Right lobe of liver (tissue), 6 donors: Measurements from ENCODE around the gene GALK1. TPM values are rescaled to one million over a fixed set of nuclear protein-coding genes. Genes with fewer than 3 reads are reported as not detected.
A peak's percentile ranks its signal among the peaks of the same experiment; 100 is the strongest.
"Not testable (repeated sequence)": the region's sequence is repeated elsewhere in the genome, so short reads cannot be mapped to it uniquely, and the experiment has no call there.

Source experiments
- ATAC-seq, 4 donors: fragments of 200-7000 bp; cut with Tn5 transposase; one replicate each; pipeline ENCODE4 v1.9.1; 2020; ENCODE audit warnings: mild to moderate bottlenecking in 4 of 4, moderate library complexity in 4 of 4
- DNase-seq, 3 donors: peaks; one replicate each; pipeline ENCODE4 v3.0.0-alpha.2; 2020
- H3K27ac ChIP-seq, 3 donors: fragments of 200-600 bp; one replicate each; pipeline ENCODE4 v1.8.0; 2022
- H3K27me3 ChIP-seq, 2 donors: fragments of 200-600 bp; one replicate each; pipeline ENCODE4 v1.8.0; 2022
- H3K36me3 ChIP-seq, 4 donors: fragments of 200-600 bp; sonication (generic) in 1 of 4; one replicate each; pipeline versions ENCODE4 v1.5.1 to v1.8.0; 2017 to 2022; ENCODE audit warnings: control low read depth in 1 of 4
- H3K4me1 ChIP-seq, 4 donors: fragments of 200-600 bp; sonication (generic) in 1 of 4; one replicate each; pipeline versions ENCODE4 v1.5.1 to v1.8.0; 2017 to 2022; ENCODE audit warnings: control low read depth in 1 of 4
- H3K4me3 ChIP-seq, 3 donors: fragments of 200-600 bp; one replicate each; pipeline ENCODE4 v1.8.0; 2022
- H3K9me3 ChIP-seq, 4 donors: fragments of 200-600 bp; sonication (generic) in 1 of 4; one replicate each; pipeline versions ENCODE4 v1.5.1 to v1.8.0; 2017 to 2022; ENCODE audit warnings: control low read depth in 1 of 4
- CTCF ChIP-seq, 4 donors: fragments of 200-600 bp in 3 of 4; fragments of 450-650 bp in 1 of 4; IDR thresholded peaks; one replicate each; pipeline versions ENCODE4 v1.5.1 to v1.8.0; 2016 to 2022; ENCODE audit warnings: antibody characterized with exemption in 4 of 4, mild to moderate bottlenecking in 2 of 4
- POLR2A ChIP-seq: fragments of 450-650 bp; IDR thresholded peaks from one replicate; pipeline ENCODE4 v1.6.1; 2017; ENCODE audit warnings: antibody characterized with exemption, mild to moderate bottlenecking
- WGBS: methylation state at CpG from one replicate; pipeline ENCODE4 v1.1.6; 2018; ENCODE audit warnings: low coverage, low lambda C conversion rate; ENCODE audit not compliant: insufficient coverage; ENCODE audit errors: missing lambda C conversion rate; 5-methylcytosine and 5-hydroxymethylcytosine counted together
- intact Hi-C, 2 donors: fragments of 100-400 bp; cut with DNase I; formaldehyde crosslinking; loops; one replicate each; pipeline versions ENCODE4 v1.11.2 to v1.14.1; 2022
- total RNA-seq, 6 experiments: library from RNA; depleted of rRNA in 2 of 6; stranded (reverse); fragments of >200 nt in 2 of 6; fragmentation: NEBNext Ultra II Directional in 3 of 6; extraction: Animal tissue kit (Norgen Biotek cat#: 25700) in 3 of 6; gene quantifications; one replicate each; pipeline versions ENCODE4 v1.1.0 to v1.2.4, GENCODE V29; 2016 to 2023
- donor health status: DM: no; HTN: yes; CAD: no.
- donor health status: DM: no; HTN: no; CAD: no.
- donor health status: DM: no; HTN: no; CAD: no.
- donor health status: DM: no; HTN: yes; CAD: no.
- donor health status: DM: no; HTN: yes; CAD: no.

The GALK1 gene
- total RNA-seq, 6 experiments from 2014 or later = 38.6 to 87.4 (median 76.9) TPM

- intact Hi-C loops = no loop called here
- TF ChIP-seq POLR2A (no peak), CTCF (IDR thresholded peaks at IDR 0.05) (no peak)
- Histone ChIP-seq H3K27me3 (no peaks in the 10 kb centered on the region), H3K4me1 (peaks cover 0 to 16% (median 7%) of the 10 kb centered on the region in 4 donors), H3K9me3 (no peaks in the 10 kb centered on the region), H3K27ac (no peak overlapping the region), H3K4me3 (no peak overlapping the region), H3K36me3 (peaks cover 0 to 27% (median 11%) of the 10 kb centered on the region in 4 donors)
- ATAC-seq = no peak
- WGBS = 80% methylated on average over 3 of the region's 7 CpGs
- peak in 1 of 3 donors; percentile 27 for DNase-seq
Measured at GRCh38 chr17:75811174-75811573, 46.2 kb upstream of the GALK1 start.

GRCh38 chr17:75810756-75811155 lies 45.8 kb upstream of the GALK1 start:
- Histone ChIP-seq H3K36me3 (peaks cover 0 to 27% (median 11%) of the 10 kb centered on the region in 4 donors), H3K4me1 (peaks cover 0 to 16% (median 7%) of the 10 kb centered on the region in 4 donors)
- ATAC-seq, H3K4me3 ChIP-seq, H3K27me3 ChIP-seq, H3K9me3 ChIP-seq, intact Hi-C loops, H3K27ac ChIP-seq: not testable (repeated sequence)
- peak in 1 of 3 donors; percentile 25 for DNase-seq
- 86% methylated on average over 7 of the region's 11 CpGs for WGBS

GRCh38 chr17:75810216-75810615 lies 45.2 kb upstream of the GALK1 start:
- DNase-seq (peak in 1 of 3 donors; percentile 22), ATAC-seq (no peak)
- 96% methylated on average over 4 of the region's 5 CpGs for WGBS
- Histone ChIP-seq H3K9me3 (no peaks in the 10 kb centered on the region), H3K27ac (no peak overlapping the region), H3K36me3 (peaks cover 0 to 27% (median 11%) of the 10 kb centered on the region in 4 donors), H3K27me3 (no peaks in the 10 kb centered on the region), H3K4me1 (peaks cover 0 to 16% (median 7%) of the 10 kb centered on the region in 4 donors), H3K4me3 (no peak overlapping the region)
- TF ChIP-seq POLR2A (no peak), CTCF (IDR thresholded peaks at IDR 0.05) (no peak)
- intact Hi-C loops = no loop called here

- ATAC-seq = peak; percentile 23 to 67 (median 38)
- TF ChIP-seq POLR2A (no peak), CTCF (IDR thresholded peaks at IDR 0.05) (no peak)
- Histone ChIP-seq H3K27ac (peak overlapping the region in 2 of 3 donors; percentile 16 to 68), H3K36me3 (peaks cover 0 to 27% (median 11%) of the 10 kb centered on the region in 4 donors), H3K27me3 (no peaks in the 10 kb centered on the region), H3K9me3 (no peaks in the 10 kb centered on the region), H3K4me1 (peaks cover 0 to 16% (median 7%) of the 10 kb centered on the region in 4 donors), H3K4me3 (no peak overlapping the region)
- intact Hi-C loops = no loop called here
- DNase-seq = peak in 1 of 3 donors; percentile 67
- WGBS = no CpG with 5 or more reads among the region's 24 CpGs
Measured at GRCh38 chr17:75809631-75810111, 44.7 kb upstream of the GALK1 start.

GRCh38 chr17:75808905-75809621 lies 44.1 kb upstream of the GALK1 start:
- peak in 2 of 3 donors; percentile 79 to 84 for DNase-seq
- 57% methylated on average over 12 of the region's 18 CpGs for WGBS
- peak; percentile 83 to 95 (median 90) for ATAC-seq

More at GRCh38 chr17:75808905-75809621, 44.1 kb upstream of the GALK1 start:
- Histone ChIP-seq H3K27me3 (no peaks in the 10 kb centered on the region), H3K27ac (peak overlapping the region in 2 of 3 donors; percentile 16 to 68), H3K36me3 (peaks cover 0 to 27% (median 11%) of the 10 kb centered on the region in 4 donors), H3K4me1 (peaks cover 0 to 16% (median 7%) of the 10 kb centered on the region in 4 donors), H3K9me3 (no peaks in the 10 kb centered on the region), H3K4me3 (no peak overlapping the region)
- no peak for TF ChIP-seq CTCF (IDR thresholded peaks at IDR 0.05)
- TF ChIP-seq POLR2A = no peak
- intact Hi-C loops = no loop called here
